Kidney (tissue), 14 donors: ENCODE data around the gene TMEM184A. TPM values are rescaled to one million over a fixed set of nuclear protein-coding genes. Genes with fewer than 3 reads are reported as not detected.
A peak's percentile ranks its signal among the peaks of the same experiment; 100 is the strongest.

Experiments
- DNase-seq, 5 donors: peaks; one replicate each; pipeline ENCODE4 v3.0.0-alpha.2; 2013 to 2020
- FAIRE-seq: peaks from 2 replicates; lab custom pipeline; 2012; peaks lifted over from hg19 to GRCh38; lab: Jason Lieb, UNC
- H3K27ac ChIP-seq, 2 donors: one replicate each; pipeline ENCODE4 v1.7.0; 2013; ENCODE audit warnings: low read depth in 2 of 2, low read length in 2 of 2, inconsistent platforms in 1 of 2
- H3K27me3 ChIP-seq: one replicate; pipeline ENCODE4 v1.7.1; 2013; ENCODE audit warnings: low read length, inconsistent platforms; ENCODE audit not compliant: control insufficient read depth, insufficient read depth
- H3K36me3 ChIP-seq, 3 donors: one replicate each; pipeline versions ENCODE4 v1.7.0 to v1.7.1; 2013; ENCODE audit warnings: low read length in 3 of 3, control low read depth in 1 of 3, inconsistent platforms in 1 of 3; ENCODE audit not compliant: insufficient read depth in 3 of 3, control insufficient read depth in 2 of 3
- H3K4me1 ChIP-seq, 3 donors: one replicate each; pipeline versions ENCODE4 v1.7.0 to v1.7.1; 2013; ENCODE audit warnings: low read length in 3 of 3, inconsistent platforms in 1 of 3, low read depth in 1 of 3; ENCODE audit not compliant: control insufficient read depth in 2 of 3, insufficient read depth in 2 of 3
- H3K4me3 ChIP-seq, 3 donors: one replicate each; pipeline versions ENCODE4 v1.7.0 to v1.8.1; 2013; ENCODE audit warnings: low read length in 3 of 3, control low read depth in 1 of 3, inconsistent platforms in 1 of 3
- H3K9ac ChIP-seq, 3 donors: one replicate each; pipeline versions ENCODE4 v1.7.0 to v1.7.1; 2013; ENCODE audit warnings: low read length in 3 of 3, control low read depth in 1 of 3, inconsistent platforms in 1 of 3
- H3K9me3 ChIP-seq, 3 donors: one replicate each; pipeline versions ENCODE4 v1.7.0 to v1.7.1; 2013; ENCODE audit warnings: low read length in 3 of 3, control low read depth in 1 of 3, inconsistent platforms in 1 of 3; ENCODE audit not compliant: control insufficient read depth in 2 of 3, insufficient read depth in 1 of 3
- intact Hi-C: fragments of 100-400 bp; cut with DNase I; formaldehyde crosslinking; loops from one replicate; pipeline ENCODE4 v1.11.1; 2022
- polyA plus RNA-seq: library from polyadenylated mRNA; stranded (reverse); fragments of 350-450 nt; fragmentation: Illumina TruSeq; extraction: RNeasy Lipid Tissue Mini Kit (QIAGEN cat#74804); gene quantifications from one replicate; pipeline ENCODE4 v1.2.3, GENCODE V29; 2014; ENCODE audit warnings: low read depth, low replicate concordance; ENCODE audit not compliant: insufficient read depth
- total RNA-seq: library from RNA; stranded (reverse); fragmentation: NEBNext Ultra II Directional; extraction: Animal tissue kit (Norgen Biotek cat#: 25700); gene quantifications from one replicate; pipeline ENCODE4 v1.2.1, GENCODE V29; 2021
- TF ChIP-seq, protein P1 (sequence below): IDR thresholded peaks from 3 replicates; pipeline ENCODE4 v1.5.1; 2012; ENCODE audit warnings: mild to moderate bottlenecking, moderate library complexity, borderline replicate concordance; ENCODE audit not compliant: insufficient read depth; ENCODE audit errors: extremely low read depth
- donor health status: control.
- donor health status: control.
- donor health status: control.
- donor health status: control.
- donor health status: control.
- donor health status: DM: yes; HTN: yes; CAD: no.
- donor health status: Normal renal cell carcinoma (clear cell type).

Gene TMEM184A
- total and polyA plus RNA-seq, 2 donors from 2014 or later: 6.8 to 11.0 TPM

DNA sequence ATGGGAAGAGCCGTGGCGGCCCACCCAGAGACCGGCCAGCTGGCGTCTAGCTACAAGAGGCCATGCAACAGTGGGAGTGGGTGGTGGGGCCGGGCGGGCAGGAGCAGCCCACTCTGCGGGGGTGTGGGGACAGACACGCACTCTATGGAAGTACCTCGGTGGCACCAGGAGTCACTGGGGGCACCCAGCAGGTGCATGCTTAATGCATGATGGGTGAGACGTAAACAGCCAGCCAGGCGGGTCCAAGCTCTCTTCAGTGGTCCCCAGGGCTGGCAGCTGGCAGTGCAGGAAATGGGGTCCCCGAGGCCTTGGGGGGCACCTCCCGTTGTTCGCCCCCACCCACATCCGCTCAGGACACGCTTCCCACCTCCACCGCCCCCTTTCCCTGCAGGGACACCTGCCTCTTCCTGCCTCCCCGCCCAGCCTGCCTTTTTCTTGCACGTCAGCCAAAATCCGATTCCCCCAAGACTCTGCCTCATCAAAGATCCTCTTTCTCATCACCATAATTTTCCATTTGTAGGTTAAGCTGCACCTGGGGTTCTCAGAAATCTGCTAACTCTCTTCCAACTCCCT lies 36.4 kb upstream of the TMEM184A start:
- Histone ChIP-seq H3K9ac (no peak overlapping the region), H3K4me1 (no peaks in the 10 kb centered on the region), H3K27ac (no peak overlapping the region), H3K9me3 (peaks cover 0 to 6% (median 0%) of the 10 kb centered on the region in 3 donors), H3K4me3 (no peak overlapping the region), H3K27me3 (peaks cover 5% of the 10 kb centered on the region), H3K36me3 (no peaks in the 10 kb centered on the region)
- DNase-seq (peak in 1 of 5 donors; percentile 65), FAIRE-seq (no peak)
- TF ChIP-seq, protein P1, sequence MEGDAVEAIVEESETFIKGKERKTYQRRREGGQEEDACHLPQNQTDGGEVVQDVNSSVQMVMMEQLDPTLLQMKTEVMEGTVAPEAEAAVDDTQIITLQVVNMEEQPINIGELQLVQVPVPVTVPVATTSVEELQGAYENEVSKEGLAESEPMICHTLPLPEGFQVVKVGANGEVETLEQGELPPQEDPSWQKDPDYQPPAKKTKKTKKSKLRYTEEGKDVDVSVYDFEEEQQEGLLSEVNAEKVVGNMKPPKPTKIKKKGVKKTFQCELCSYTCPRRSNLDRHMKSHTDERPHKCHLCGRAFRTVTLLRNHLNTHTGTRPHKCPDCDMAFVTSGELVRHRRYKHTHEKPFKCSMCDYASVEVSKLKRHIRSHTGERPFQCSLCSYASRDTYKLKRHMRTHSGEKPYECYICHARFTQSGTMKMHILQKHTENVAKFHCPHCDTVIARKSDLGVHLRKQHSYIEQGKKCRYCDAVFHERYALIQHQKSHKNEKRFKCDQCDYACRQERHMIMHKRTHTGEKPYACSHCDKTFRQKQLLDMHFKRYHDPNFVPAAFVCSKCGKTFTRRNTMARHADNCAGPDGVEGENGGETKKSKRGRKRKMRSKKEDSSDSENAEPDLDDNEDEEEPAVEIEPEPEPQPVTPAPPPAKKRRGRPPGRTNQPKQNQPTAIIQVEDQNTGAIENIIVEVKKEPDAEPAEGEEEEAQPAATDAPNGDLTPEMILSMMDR: no peak
- intact Hi-C loops: no loop called here

DNA sequence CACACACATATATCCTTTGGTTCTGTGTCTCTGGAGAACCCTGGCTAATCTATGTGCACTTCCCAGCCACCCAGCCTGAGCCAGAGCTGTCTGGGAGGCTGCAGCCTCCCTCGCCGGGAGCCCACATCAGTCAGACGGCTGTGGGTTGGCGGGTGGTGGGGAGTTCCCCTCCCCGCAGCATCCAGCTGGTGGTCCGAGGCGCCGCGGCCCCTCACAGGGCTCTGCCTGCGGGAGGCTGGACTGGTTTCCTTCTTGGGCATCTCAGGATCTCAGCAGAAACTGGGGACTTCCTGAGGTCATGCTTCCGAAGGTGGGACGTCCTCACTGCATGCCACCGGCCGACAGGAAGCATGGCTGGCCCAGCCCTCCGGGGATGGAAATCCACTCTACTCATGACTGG lies 35.9 kb upstream of the TMEM184A start:
- H3K9ac ChIP-seq: no peak overlapping the region
- FAIRE-seq (no peak), DNase-seq (peak in 1 of 5 donors; percentile 23)
- H3K27me3 ChIP-seq: peaks cover 5% of the 10 kb centered on the region
- no peak overlapping the region for H3K4me3 ChIP-seq
- TF ChIP-seq, protein P1: no peak
- H3K4me1 ChIP-seq: peaks cover 0 to 2% (median 0%) of the 10 kb centered on the region in 3 donors
- no peak overlapping the region for H3K27ac ChIP-seq
- H3K9me3 ChIP-seq: peaks cover 0 to 6% (median 0%) of the 10 kb centered on the region in 3 donors
- intact Hi-C loops: no loop called here
- no peaks in the 10 kb centered on the region for H3K36me3 ChIP-seq

DNA sequence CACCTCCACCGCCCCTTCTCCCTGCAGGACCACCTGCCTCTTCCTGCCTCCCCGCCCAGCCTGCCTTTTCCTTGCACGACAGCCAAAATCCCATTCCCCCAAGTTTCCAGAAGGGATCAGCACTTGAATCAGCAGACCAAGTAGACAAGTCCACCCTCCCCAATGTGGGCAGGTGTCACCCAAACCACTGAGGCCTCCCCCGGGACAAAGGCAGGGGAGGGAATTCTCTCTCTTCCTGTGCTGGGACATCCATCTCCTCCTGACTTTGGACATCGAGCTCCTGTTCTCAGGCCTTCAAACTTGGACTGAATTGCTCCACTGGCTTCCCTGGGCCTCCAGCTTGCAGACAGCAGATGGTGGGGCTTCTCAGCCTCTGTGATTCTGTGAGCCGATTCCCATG lies 35.4 kb upstream of the TMEM184A start:
- H3K4me1 ChIP-seq: peaks cover 0 to 2% (median 0%) of the 10 kb centered on the region in 3 donors
- H3K9ac ChIP-seq: no peak overlapping the region
- H3K36me3 ChIP-seq: no peaks in the 10 kb centered on the region
- intact Hi-C loops: no loop called here
- H3K27me3 ChIP-seq: peaks cover 5% of the 10 kb centered on the region
- TF ChIP-seq, protein P1: no peak
- no peak overlapping the region for H3K27ac ChIP-seq
- no peak overlapping the region for H3K4me3 ChIP-seq
- FAIRE-seq (no peak), DNase-seq (peak in 1 of 5 donors; percentile 15)
- peaks cover 0 to 6% (median 0%) of the 10 kb centered on the region in 3 donors for H3K9me3 ChIP-seq
